Tibial nerve (tissue), 4 donors: ENCODE data around the gene SLC36A3. TPM values are rescaled to one million over a fixed set of nuclear protein-coding genes. Genes with fewer than 3 reads are reported as not detected.
A peak's percentile ranks its signal among the peaks of the same experiment; 100 is the strongest.
"Not testable (repeated sequence)": the region's sequence is repeated elsewhere in the genome, so short reads cannot be mapped to it uniquely, and the experiment has no call there.

Source experiments
- DNase-seq, 2 donors: peaks; one replicate each; pipeline ENCODE4 v3.0.0-alpha.2; 2019; ENCODE audit warnings: low spot score in 2 of 2
- H3K27ac ChIP-seq, 4 donors: fragments of 200-600 bp; sonication (generic) in 3 of 4; one replicate each; pipeline ENCODE4 v1.5.1; 2017 to 2019; ENCODE audit warnings: mild to moderate bottlenecking in 1 of 4
- H3K27me3 ChIP-seq, 2 donors: fragments of 200-600 bp; sonication (generic) in 1 of 2; one replicate each; pipeline versions ENCODE4 v1.5.1 to v1.6.0; 2017 to 2019
- H3K36me3 ChIP-seq, 3 donors: fragments of 200-600 bp; sonication (generic); one replicate each; pipeline ENCODE4 v1.5.1; 2018 to 2019
- H3K4me1 ChIP-seq, 4 donors: fragments of 200-600 bp; sonication (generic) in 3 of 4; one replicate each; pipeline ENCODE4 v1.5.1; 2017 to 2019
- H3K4me3 ChIP-seq, 4 donors: fragments of 200-600 bp; sonication (generic) in 3 of 4; one replicate each; pipeline ENCODE4 v1.5.1; 2017 to 2019; ENCODE audit warnings: mild to moderate bottlenecking in 1 of 4, moderate library complexity in 1 of 4
- H3K9me3 ChIP-seq, 4 donors: fragments of 200-600 bp; sonication (generic) in 3 of 4; one replicate each; pipeline ENCODE4 v1.5.1; 2017 to 2019
- CTCF ChIP-seq, 5 experiments: fragments of 200-600 bp in 3 of 5; fragments of 450-650 bp in 2 of 5; sonication (generic) in 3 of 5; IDR thresholded peaks; one replicate each; pipeline ENCODE4 v1.5.1; 2016 to 2019; ENCODE audit warnings: antibody characterized with exemption in 5 of 5, mild to moderate bottlenecking in 3 of 5, moderate library complexity in 2 of 5
- EP300 ChIP-seq, 2 donors: sonication (generic); formaldehyde crosslinking; IDR thresholded peaks; one replicate each; pipeline ENCODE4 v1.6.1; 2017; ENCODE audit warnings: antibody characterized with exemption in 2 of 2, mild to moderate bottlenecking in 1 of 2
- POLR2A ChIP-seq, 2 donors: fragments of 450-650 bp; IDR thresholded peaks; one replicate each; pipeline ENCODE4 v1.6.1; 2017; ENCODE audit warnings: antibody characterized with exemption in 2 of 2, mild to moderate bottlenecking in 2 of 2, moderate library complexity in 2 of 2
- WGBS, 2 donors: methylation state at CpG; one replicate each; pipeline ENCODE4 v1.1.5; 2018; 5-methylcytosine and 5-hydroxymethylcytosine counted together
- total RNA-seq, 4 donors: library from RNA; depleted of rRNA; stranded (reverse); fragments of >200 nt; gene quantifications; one replicate each; pipeline ENCODE4 v1.1.0, GENCODE V29; 2016

SLC36A3 gene
- total RNA-seq, 4 donors from 2014 or later = not detected

GRCh38 chr5:151317871-151318270 is 14.3 kb upstream of the SLC36A3 start:
- no peak for DNase-seq
- H3K27me3 ChIP-seq = no peaks in the 10 kb centered on the region
- no peak overlapping the region for H3K27ac ChIP-seq
- H3K4me1 ChIP-seq = peaks cover 0 to 15% (median 0%) of the 10 kb centered on the region in 4 donors
- H3K9me3 ChIP-seq = no peaks in the 10 kb centered on the region
- no peaks in the 10 kb centered on the region for H3K36me3 ChIP-seq
- 67% methylated on average over 2 of the region's 2 CpGs for WGBS, 2 donors
- H3K4me3 ChIP-seq = no peak overlapping the region
- no peak for TF ChIP-seq POLR2A (IDR thresholded peaks at IDR 0.05)
- no peak for TF ChIP-seq EP300 (IDR thresholded peaks at IDR 0.05)
- no peak for TF ChIP-seq CTCF (IDR thresholded peaks at IDR 0.05)

- Histone ChIP-seq H3K36me3 (no peaks in the 10 kb centered on the region), H3K4me1 (peaks cover 0 to 15% (median 0%) of the 10 kb centered on the region in 4 donors), H3K27ac (no peak overlapping the region), H3K27me3 (no peaks in the 10 kb centered on the region), H3K9me3 (peaks cover 0 to 11% (median 0%) of the 10 kb centered on the region in 4 donors), H3K4me3 (no peak overlapping the region)
- WGBS, 2 donors = 45 to 51% methylated on average over 8 of the region's 8 CpGs
- no peak for TF ChIP-seq EP300 (IDR thresholded peaks at IDR 0.05)
- TF ChIP-seq CTCF (IDR thresholded peaks at IDR 0.05) = peak; percentile 58 to 85 (median 72)
- peak; percentile 71 to 85 for DNase-seq
Measured at GRCh38 chr5:151315998-151316597, 12.5 kb upstream of the SLC36A3 start.

GRCh38 chr5:151313357-151313756 is 9.8 kb upstream of the SLC36A3 start:
- Histone ChIP-seq H3K4me3 (no peak overlapping the region), H3K9me3 (peaks cover 0 to 25% (median 0%) of the 10 kb centered on the region in 4 donors), H3K27ac (no peak overlapping the region), H3K4me1 (peaks cover 0 to 5% (median 0%) of the 10 kb centered on the region in 4 donors), H3K27me3 (no peaks in the 10 kb centered on the region), H3K36me3 (no peaks in the 10 kb centered on the region)
- 46 to 48% methylated on average over 2 of the region's 2 CpGs for WGBS, 2 donors
- TF ChIP-seq CTCF (IDR thresholded peaks at IDR 0.05) = no peak
- TF ChIP-seq EP300 (IDR thresholded peaks at IDR 0.05) = no peak
- no peak for TF ChIP-seq POLR2A (IDR thresholded peaks at IDR 0.05)
- no peak for DNase-seq

- Histone ChIP-seq H3K9me3 (peaks cover 0 to 25% (median 0%) of the 10 kb centered on the region in 4 donors), H3K4me3 (no peak overlapping the region), H3K27ac (no peak overlapping the region), H3K4me1 (peaks cover 0 to 5% (median 0%) of the 10 kb centered on the region in 4 donors), H3K27me3 (no peaks in the 10 kb centered on the region), H3K36me3 (no peaks in the 10 kb centered on the region)
- no peak for TF ChIP-seq POLR2A (IDR thresholded peaks at IDR 0.05)
- no peak for TF ChIP-seq EP300 (IDR thresholded peaks at IDR 0.05)
- TF ChIP-seq CTCF (IDR thresholded peaks at IDR 0.05) = no peak
- 75 to 80% methylated on average over 4 to 5 of the region's 5 CpGs for WGBS, 2 donors
- no peak for DNase-seq
Measured at GRCh38 chr5:151312756-151313324, 9.3 kb upstream of the SLC36A3 start.

- no peak for DNase-seq
- H3K4me1 ChIP-seq = peaks cover 0 to 2% (median 0%) of the 10 kb centered on the region in 4 donors
- H3K27me3 ChIP-seq = no peaks in the 10 kb centered on the region
- H3K9me3 ChIP-seq = peaks cover 0 to 25% (median 0%) of the 10 kb centered on the region in 4 donors
- H3K27ac ChIP-seq = no peak overlapping the region
- TF ChIP-seq CTCF (IDR thresholded peaks at IDR 0.05) (no peak), POLR2A (IDR thresholded peaks at IDR 0.05) (no peak)
- no peak overlapping the region for H3K4me3 ChIP-seq
- H3K36me3 ChIP-seq = no peaks in the 10 kb centered on the region
Measured at GRCh38 chr5:151310932-151311331, 7.4 kb upstream of the SLC36A3 start.

GRCh38 chr5:151309821-151310220 is 6.3 kb upstream of the SLC36A3 start:
- DNase-seq, H3K36me3 ChIP-seq, H3K4me3 ChIP-seq, H3K27ac ChIP-seq, H3K4me1 ChIP-seq, H3K27me3 ChIP-seq: not testable (repeated sequence)
- peaks cover 0 to 25% (median 0%) of the 10 kb centered on the region in 4 donors for H3K9me3 ChIP-seq
- WGBS, 2 donors = 91 to 94% methylated on average over 15 of the region's 15 CpGs

GRCh38 chr5:151309266-151309665 is 5.7 kb upstream of the SLC36A3 start:
- H3K27ac ChIP-seq, H3K4me1 ChIP-seq, H3K27me3 ChIP-seq, DNase-seq, H3K4me3 ChIP-seq, H3K36me3 ChIP-seq: not testable (repeated sequence)
- WGBS, 2 donors = 99 to 100% methylated on average over 2 to 14 of the region's 27 CpGs
- H3K9me3 ChIP-seq = peaks cover 0 to 25% (median 0%) of the 10 kb centered on the region in 4 donors
